ENCODE measurements around the gene NSMCE3.

GRCh38 chr15:29259233-29259632, 10.4 kb downstream of the NSMCE3 start:
- no peak for TF ChIP-seq CTCF (IDR thresholded peaks at IDR 0.05)
- no peak for TF ChIP-seq POLR2A (IDR thresholded peaks at IDR 0.05)
